PC-9 (cell line): ENCODE results near the gene ARNT2. TPM values are rescaled to one million over a fixed set of nuclear protein-coding genes. Genes with fewer than 3 reads are reported as not detected.

Experiments
- BruUV-seq: library from RNA; stranded (reverse); fragments of 400-500 nt; replicated peaks from 2 replicates; lab custom pipeline; 2021; lab: Mats Ljungman, UMichigan
- CTCF ChIA-PET: fragments of 300-600 bp; sonication (Branson Sonifier 250); formaldehyde crosslinking; loops from one replicate; lab custom pipeline; 2022; ENCODE audit warnings: antibody characterized with exemption; lab: Charles Lee
- POLR2A ChIA-PET: fragments of 300-600 bp; sonication (Branson Sonifier 250); formaldehyde crosslinking; loops from one replicate; lab custom pipeline; 2022; ENCODE audit warnings: antibody characterized with exemption; ENCODE audit not compliant: unreplicated experiment; lab: Charles Lee
- DNase-seq, 2 experiments: peaks; one replicate each; pipeline versions ENCODE4 v3.0.0 to v3.0.0-alpha.2; 2015 to 2022; ENCODE audit warnings: mixed read lengths in 1 of 2
- H2AFZ ChIP-seq: fragments of 200-600 bp; sonication (generic); 2 replicates; pipeline ENCODE4 v1.8.1; 2017; ENCODE audit warnings: antibody characterized with exemption
- H3F3A ChIP-seq: fragments of 200-600 bp; sonication (generic); 2 replicates; pipeline ENCODE4 v1.8.1; 2017; ENCODE audit warnings: antibody characterized with exemption, mild to moderate bottlenecking, low read depth; ENCODE audit not compliant: insufficient read depth
- H3K27ac ChIP-seq: fragments of 200-600 bp; sonication (generic); 2 replicates; pipeline ENCODE4 v1.6.1; 2016; ENCODE audit warnings: mixed run types
- H3K27me3 ChIP-seq: fragments of 200-600 bp; sonication (generic); 2 replicates; pipeline ENCODE4 v1.6.1; 2016; ENCODE audit warnings: low read depth, mixed run types; ENCODE audit not compliant: insufficient read depth
- H3K36me3 ChIP-seq: fragments of 200-600 bp; sonication (generic); 2 replicates; pipeline ENCODE4 v1.6.1; 2016; ENCODE audit warnings: low read depth, mixed run types
- H3K4me1 ChIP-seq: fragments of 200-600 bp; sonication (generic); replicated peaks from 2 replicates; pipeline ENCODE4 v1.6.1; 2016; ENCODE audit warnings: mixed run types; ENCODE audit not compliant: insufficient read depth
- H3K4me2 ChIP-seq: fragments of 200-600 bp; sonication (generic); 2 replicates; pipeline ENCODE4 v1.6.1; 2017; ENCODE audit warnings: mixed run types
- H3K4me3 ChIP-seq: fragments of 200-600 bp; sonication (generic); 2 replicates; pipeline ENCODE4 v1.6.1; 2016; ENCODE audit warnings: mixed run types
- H3K79me2 ChIP-seq: fragments of 200-600 bp; sonication (generic); 2 replicates; pipeline ENCODE4 v1.6.1; 2017; ENCODE audit warnings: low read depth, mixed run types
- H3K9me2 ChIP-seq: fragments of 200-600 bp; sonication (generic); 2 replicates; pipeline ENCODE4 v1.8.1; 2017; ENCODE audit warnings: mild to moderate bottlenecking; ENCODE audit not compliant: insufficient read depth
- H3K9me3 ChIP-seq: fragments of 200-600 bp; sonication (generic); 2 replicates; pipeline ENCODE4 v1.8.1; 2016; ENCODE audit warnings: low read depth; ENCODE audit not compliant: insufficient read depth
- H4K20me1 ChIP-seq: fragments of 200-600 bp; sonication (generic); 2 replicates; pipeline ENCODE4 v1.8.1; 2017; ENCODE audit not compliant: insufficient read depth
- EZH2 ChIP-seq: fragments of 200-600 bp; sonication (generic); IDR thresholded peaks from 2 replicates; pipeline ENCODE4 v1.8.0; 2017; ENCODE audit warnings: antibody characterized with exemption, low read depth
- intact Hi-C: fragments of 100-400 bp; cut with micrococcal nuclease; formaldehyde crosslinking; loops from one replicate; pipeline ENCODE4 v1.10.0; 2022; ENCODE audit not compliant: unreplicated experiment
- total RNA-seq: library from RNA; stranded (reverse); gene quantifications from 2 replicates; pipeline ENCODE4 v1.2.3, GENCODE V29; 2021
- TF ChIP-seq, protein P1 (sequence below): fragments of 200-600 bp; sonication (generic); conservative IDR thresholded peaks from 2 replicates; pipeline ENCODE4 v1.6.1; 2017; ENCODE audit warnings: mixed run types, antibody characterized with exemption, mild to moderate bottlenecking, moderate library complexity

ARNT2 gene
- total RNA-seq, 1 experiment from 2014 or later = 4.3 TPM

DNA sequence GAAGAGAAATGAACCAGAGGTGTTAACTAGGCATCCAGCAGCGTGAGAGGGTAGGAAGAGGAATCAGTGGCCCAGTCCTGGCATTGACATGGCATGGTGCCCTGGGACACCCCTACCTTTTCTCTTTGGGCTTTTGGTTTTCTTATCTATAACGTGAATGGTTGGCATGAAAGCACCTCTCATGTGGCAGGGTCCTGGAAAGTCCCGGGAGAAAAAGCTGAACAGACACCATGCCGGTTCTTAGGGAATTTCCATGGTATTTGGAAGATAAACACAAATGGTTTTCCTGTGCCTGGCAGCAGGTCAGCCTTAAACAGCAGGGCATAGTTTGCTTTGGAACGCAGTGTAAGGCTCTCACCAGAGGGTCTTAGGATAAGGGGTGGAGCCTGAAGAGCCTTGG lies 15.4 kb downstream of the ARNT2 start:
- no peaks in the 10 kb centered on the region for H3K79me2 ChIP-seq
- H3K36me3 ChIP-seq = no peaks in the 10 kb centered on the region
- no peak for DNase-seq
- H3K4me2 ChIP-seq = no peak overlapping the region
- POLR2A ChIA-PET = no interaction called here
- H3K27ac ChIP-seq = no peak overlapping the region
- CTCF ChIA-PET = no interaction called here
- H3K9me2 ChIP-seq = no peaks in the 10 kb centered on the region
- H3K27me3 ChIP-seq = 0 out of 2 replicates have a peak, but pooled peaks cover 9% of the 10 kb centered on the region
- no TSS peak for BruUV-seq
- H3F3A ChIP-seq = peaks cover 11% of the 10 kb centered on the region; the same call in 1 of the 2 replicates
- no peak for TF ChIP-seq EZH2
- TF ChIP-seq, protein P1, sequence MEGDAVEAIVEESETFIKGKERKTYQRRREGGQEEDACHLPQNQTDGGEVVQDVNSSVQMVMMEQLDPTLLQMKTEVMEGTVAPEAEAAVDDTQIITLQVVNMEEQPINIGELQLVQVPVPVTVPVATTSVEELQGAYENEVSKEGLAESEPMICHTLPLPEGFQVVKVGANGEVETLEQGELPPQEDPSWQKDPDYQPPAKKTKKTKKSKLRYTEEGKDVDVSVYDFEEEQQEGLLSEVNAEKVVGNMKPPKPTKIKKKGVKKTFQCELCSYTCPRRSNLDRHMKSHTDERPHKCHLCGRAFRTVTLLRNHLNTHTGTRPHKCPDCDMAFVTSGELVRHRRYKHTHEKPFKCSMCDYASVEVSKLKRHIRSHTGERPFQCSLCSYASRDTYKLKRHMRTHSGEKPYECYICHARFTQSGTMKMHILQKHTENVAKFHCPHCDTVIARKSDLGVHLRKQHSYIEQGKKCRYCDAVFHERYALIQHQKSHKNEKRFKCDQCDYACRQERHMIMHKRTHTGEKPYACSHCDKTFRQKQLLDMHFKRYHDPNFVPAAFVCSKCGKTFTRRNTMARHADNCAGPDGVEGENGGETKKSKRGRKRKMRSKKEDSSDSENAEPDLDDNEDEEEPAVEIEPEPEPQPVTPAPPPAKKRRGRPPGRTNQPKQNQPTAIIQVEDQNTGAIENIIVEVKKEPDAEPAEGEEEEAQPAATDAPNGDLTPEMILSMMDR = no peak
- peaks cover 12% of the 10 kb centered on the region for H3K4me1 ChIP-seq
- no peaks in the 10 kb centered on the region for H3K9me3 ChIP-seq
- H2AFZ ChIP-seq = no peak overlapping the region
- no peak overlapping the region for H3K4me3 ChIP-seq
- H4K20me1 ChIP-seq = no peaks in the 10 kb centered on the region
- intact Hi-C loops = loop anchor here (1.0 kb wide), 1 partner anchor 36 kb away; no protein-coding TSS in a partner anchor

- no peak for TF ChIP-seq EZH2
- Histone ChIP-seq H3K27me3 (0 out of 2 replicates have a peak, but pooled peaks cover 9% of the 10 kb centered on the region), H3K27ac (no peak overlapping the region), H2AFZ (no peak overlapping the region), H3K4me3 (no peak overlapping the region), H3K9me3 (no peaks in the 10 kb centered on the region), H3K9me2 (no peaks in the 10 kb centered on the region), H3K36me3 (no peaks in the 10 kb centered on the region), H3K4me2 (no peak overlapping the region), H3K79me2 (no peaks in the 10 kb centered on the region), H3F3A (peaks cover 17% of the 10 kb centered on the region), H4K20me1 (no peaks in the 10 kb centered on the region), H3K4me1 (peaks cover 20% of the 10 kb centered on the region)
- no peak for DNase-seq
- no TSS peak for BruUV-seq
- ChIA-PET CTCF (interaction anchor here (0.6 kb wide), 1 partner anchor 521 kb away, joined by 3 read pairs; no protein-coding TSS in a partner anchor), POLR2A (no interaction called here)
- intact Hi-C loops = no loop called here
Observed at GRCh38 chr15:80420658-80421057, 16.5 kb downstream of the ARNT2 start.

GRCh38 chr15:80423215-80423614 lies 19.0 kb downstream of the ARNT2 start:
- POLR2A ChIA-PET = no interaction called here
- H4K20me1 ChIP-seq = no peaks in the 10 kb centered on the region
- TF ChIP-seq EZH2 = no peak
- TF ChIP-seq, protein P1 = no peak
- no peak overlapping the region for H2AFZ ChIP-seq
- no peaks in the 10 kb centered on the region for H3K79me2 ChIP-seq
- H3K9me2 ChIP-seq = no peaks in the 10 kb centered on the region
- intact Hi-C loops = no loop called here
- CTCF ChIA-PET = no interaction called here
- H3K27ac ChIP-seq = no peak overlapping the region
- no peaks in the 10 kb centered on the region for H3K36me3 ChIP-seq
- H3K4me3 ChIP-seq = no peak overlapping the region
- no TSS peak for BruUV-seq
- H3K9me3 ChIP-seq = no peaks in the 10 kb centered on the region
- H3F3A ChIP-seq = peaks cover 17% of the 10 kb centered on the region
- H3K4me2 ChIP-seq = no peak overlapping the region
- H3K4me1 ChIP-seq = peaks cover 20% of the 10 kb centered on the region
- no peak for DNase-seq
- 0 out of 2 replicates have a peak, but pooled peaks cover 1% of the 10 kb centered on the region for H3K27me3 ChIP-seq

GRCh38 chr15:80424381-80424780 lies 20.2 kb downstream of the ARNT2 start:
- Histone ChIP-seq H2AFZ (peak overlapping the region; percentile 56), H3K4me2 (peak overlapping the region; percentile 45), H3K4me3 (no peak overlapping the region), H3K79me2 (no peaks in the 10 kb centered on the region), H4K20me1 (no peaks in the 10 kb centered on the region), H3K9me3 (no peaks in the 10 kb centered on the region), H3K27me3 (no peaks in the 10 kb centered on the region), H3K27ac (peak overlapping the region; percentile 55), H3K36me3 (no peaks in the 10 kb centered on the region), H3F3A (peaks cover 17% of the 10 kb centered on the region), H3K9me2 (no peaks in the 10 kb centered on the region), H3K4me1 (peaks cover 20% of the 10 kb centered on the region)
- DNase-seq = peak; percentile 14 to 89
- ChIA-PET POLR2A (no interaction called here), CTCF (no interaction called here)
- intact Hi-C loops = no loop called here
- TF ChIP-seq EZH2 = no peak
- TF ChIP-seq, protein P1 = no peak
- BruUV-seq = no TSS peak
